A549 (cell line): ENCODE data around the gene CAPN9.

Experiments used
- CBX2 ChIP-seq: fragments of 200-600 bp; sonication (generic); IDR thresholded peaks from 2 replicates; pipeline ENCODE4 v1.6.1; 2016; ENCODE audit warnings: low read depth, mild to moderate bottlenecking, borderline replicate concordance
- CTCF ChIP-seq: fragments of >200 bp; sonication (Bioruptor Twin); formaldehyde crosslinking; IDR thresholded peaks from 3 replicates; pipeline ENCODE4 v1.5.1; 2016
- ELK1 ChIP-seq: fragments of 150-350 bp; IDR thresholded peaks from 2 replicates; pipeline ENCODE4 v1.6.1; 2014; ENCODE audit warnings: low read depth, mild to moderate bottlenecking, low read length
- HDAC2 ChIP-seq: fragments of 200-600 bp; sonication (generic); IDR thresholded peaks from 2 replicates; pipeline ENCODE4 v1.6.1; 2016
- JUN ChIP-seq, 2 experiments: fragments of >200 bp; sonication (Bioruptor Twin); formaldehyde crosslinking; IDR thresholded peaks; 2 replicates in 1 of 2; 3 replicates in 1 of 2; pipeline ENCODE4 v1.6.1; 2016 to 2017
- KDM5A ChIP-seq: fragments of 200-600 bp; sonication (generic); IDR thresholded peaks from 2 replicates; pipeline ENCODE4 v1.6.1; 2016; ENCODE audit warnings: antibody characterized with exemption, mild to moderate bottlenecking
- MAFK ChIP-seq: fragments of 450-650 bp; IDR thresholded peaks from 2 replicates; pipeline ENCODE4 v1.6.1; 2014; ENCODE audit not compliant: partially characterized antibody
- MAX ChIP-seq: IDR thresholded peaks from 2 replicates; pipeline ENCODE4 v1.6.1; 2012
- PBX3 ChIP-seq: IDR thresholded peaks from 2 replicates; pipeline ENCODE4 v1.6.1; 2012
- POLR2A ChIP-seq: IDR thresholded peaks from 2 replicates; pipeline ENCODE4 v1.6.1; 2012; ENCODE audit warnings: mild to moderate bottlenecking, low read length
- RCOR1 ChIP-seq: fragments of 150-350 bp; IDR thresholded peaks from 2 replicates; pipeline ENCODE4 v1.6.1; 2014; ENCODE audit warnings: antibody characterized with exemption, low read length, low read depth
- TP53 ChIP-seq: fragments of 250-450 bp; sonication (Bioruptor Pico); IDR thresholded peaks from 2 replicates; pipeline ENCODE4 v1.5.0; 2021; ENCODE audit warnings: mild to moderate bottlenecking, moderate library complexity

GRCh38 chr1:230849451-230850224, 102.5 kb downstream of the CAPN9 start:
- TF ChIP-seq JUN (IDR thresholded peaks at IDR 0.05) = no peak
- no peak for TF ChIP-seq PBX3
- TF ChIP-seq ELK1 = no peak
- no peak for TF ChIP-seq CTCF
- TF ChIP-seq HDAC2 = no peak
- no peak for TF ChIP-seq CBX2
- TF ChIP-seq POLR2A = no peak
- TF ChIP-seq RCOR1 = no peak
- no peak for TF ChIP-seq MAX
- TF ChIP-seq MAFK = no peak
- TF ChIP-seq KDM5A = no peak
- TF ChIP-seq TP53 = no peak
